Mesenchymal stem cell (in vitro differentiated cells and primary cell): ENCODE results near the gene NRDE2. TPM values are rescaled to one million over a fixed set of nuclear protein-coding genes. Genes with fewer than 3 reads are reported as not detected.

ENCODE experiments used
- DNase-seq: peaks from one replicate; pipeline ENCODE4 v3.0.0-alpha.2; 2013
- H2AFZ ChIP-seq: one replicate; pipeline ENCODE4 v1.6.1; 2013; ENCODE audit warnings: low read depth, mild to moderate bottlenecking, control low read depth, inconsistent platforms, low read length, moderate library complexity
- H2AK5ac ChIP-seq: 2 replicates; pipeline ENCODE4 v1.6.1; 2013; ENCODE audit warnings: low read length, moderate library complexity, mild to moderate bottlenecking, inconsistent platforms; ENCODE audit not compliant: severe bottlenecking
- H2BK120ac ChIP-seq: one replicate; pipeline ENCODE4 v1.6.1; 2013; ENCODE audit warnings: low read depth, mild to moderate bottlenecking, inconsistent platforms, low read length, moderate library complexity
- H2BK12ac ChIP-seq, 2 experiments: one replicate each; pipeline ENCODE4 v1.6.1; 2013; ENCODE audit warnings: inconsistent platforms in 2 of 2, low read length in 2 of 2, mild to moderate bottlenecking in 2 of 2, moderate library complexity in 2 of 2, control low read depth in 1 of 2
- H2BK15ac ChIP-seq: one replicate; pipeline ENCODE4 v1.6.1; 2013; ENCODE audit warnings: mild to moderate bottlenecking, low read depth, inconsistent platforms; ENCODE audit not compliant: poor library complexity, severe bottlenecking
- H2BK5ac ChIP-seq: 2 replicates; pipeline ENCODE4 v1.6.1; 2013; ENCODE audit warnings: low read depth, mild to moderate bottlenecking, low read length, control low read depth, inconsistent platforms; ENCODE audit not compliant: poor library complexity, severe bottlenecking
- H3K14ac ChIP-seq, 2 experiments: one replicate each; pipeline ENCODE4 v1.6.1; 2013; ENCODE audit warnings: inconsistent platforms in 2 of 2, low read length in 2 of 2, control low read depth in 1 of 2, mild to moderate bottlenecking in 1 of 2, moderate library complexity in 1 of 2
- H3K18ac ChIP-seq, 2 experiments: one replicate each; pipeline ENCODE4 v1.6.1; 2013; ENCODE audit warnings: inconsistent platforms in 2 of 2, low read length in 2 of 2, control low read depth in 1 of 2, low read depth in 1 of 2, mild to moderate bottlenecking in 1 of 2
- H3K23ac ChIP-seq, 2 experiments: one replicate each; pipeline ENCODE4 v1.6.1; 2013; ENCODE audit warnings: inconsistent platforms in 2 of 2, low read length in 2 of 2, mild to moderate bottlenecking in 2 of 2, moderate library complexity in 2 of 2, control low read depth in 1 of 2
- H3K27ac ChIP-seq: 2 replicates; pipeline ENCODE4 v1.5.1; 2013; ENCODE audit warnings: mild to moderate bottlenecking, moderate library complexity, low read length, control low read depth, inconsistent platforms; ENCODE audit not compliant: poor library complexity, severe bottlenecking
- H3K27me3 ChIP-seq, 2 experiments: 2 replicates each; pipeline versions ENCODE4 v1.6.1 to v1.7.0; 2013; ENCODE audit warnings: low read length in 2 of 2, mild to moderate bottlenecking in 2 of 2, moderate library complexity in 2 of 2, control low read depth in 1 of 2, inconsistent platforms in 1 of 2; ENCODE audit not compliant: control insufficient read depth in 1 of 2, insufficient read depth in 1 of 2
- H3K36me3 ChIP-seq, 2 experiments: 2 replicates each; pipeline versions ENCODE4 v1.6.1 to v1.7.0; 2013; ENCODE audit warnings: low read length in 2 of 2, control low read depth in 1 of 2, inconsistent platforms in 1 of 2, low read depth in 1 of 2, mild to moderate bottlenecking in 1 of 2; ENCODE audit not compliant: insufficient read depth in 2 of 2, control insufficient read depth in 1 of 2
- H3K4ac ChIP-seq, 2 experiments: one replicate each; pipeline ENCODE4 v1.6.1; 2013; ENCODE audit warnings: inconsistent platforms in 2 of 2, low read length in 2 of 2, mild to moderate bottlenecking in 2 of 2, moderate library complexity in 2 of 2, control low read depth in 1 of 2, low read depth in 1 of 2
- H3K4me1 ChIP-seq: 2 replicates; pipeline ENCODE4 v1.6.1; 2013; ENCODE audit warnings: low read depth, low read length, control low read depth; ENCODE audit not compliant: control insufficient read depth, insufficient read depth
- H3K4me2 ChIP-seq: 2 replicates; pipeline ENCODE4 v1.6.1; 2013; ENCODE audit warnings: low read length, mild to moderate bottlenecking, inconsistent platforms; ENCODE audit not compliant: poor library complexity, severe bottlenecking
- H3K4me3 ChIP-seq, 2 experiments: 2 replicates each; pipeline versions ENCODE4 v1.5.1 to v1.7.0; 2013; ENCODE audit warnings: low read length in 2 of 2, mild to moderate bottlenecking in 2 of 2, control low read depth in 1 of 2, low read depth in 1 of 2; ENCODE audit not compliant: insufficient read depth in 1 of 2
- H3K79me1 ChIP-seq: replicated peaks from 2 replicates; pipeline ENCODE4 v1.6.1; 2013; ENCODE audit warnings: mild to moderate bottlenecking, control low read depth, low read length, inconsistent platforms; ENCODE audit not compliant: poor library complexity, severe bottlenecking
- H3K9ac ChIP-seq: 2 replicates; pipeline ENCODE4 v1.7.0; 2013; ENCODE audit warnings: mild to moderate bottlenecking, low read length, moderate library complexity
- H3K9me3 ChIP-seq: 2 replicates; pipeline ENCODE4 v1.7.0; 2013; ENCODE audit warnings: mild to moderate bottlenecking, low read length; ENCODE audit not compliant: control insufficient read depth
- H4K8ac ChIP-seq: one replicate; pipeline ENCODE4 v1.6.1; 2013; ENCODE audit warnings: inconsistent platforms, mild to moderate bottlenecking, low read length, moderate library complexity
- H4K91ac ChIP-seq: one replicate; pipeline ENCODE4 v1.6.1; 2013; ENCODE audit warnings: mild to moderate bottlenecking, low read length, inconsistent platforms
- WGBS: methylation state at CpG from one replicate; pipeline ENCODE4 v1.1.7; 2013; ENCODE audit warnings: mixed read lengths; 5-methylcytosine and 5-hydroxymethylcytosine counted together
- polyA plus RNA-seq, 2 experiments: library from polyadenylated mRNA; stranded (reverse); fragments of 200-250 nt; gene quantifications; one replicate each; pipeline ENCODE4 v1.2.3, GENCODE V29; 2013

Gene NRDE2
- polyA plus RNA-seq (2013, experiment 1 of 2), result 4.8 TPM
- polyA plus RNA-seq (2013, experiment 2 of 2), result 4.4 TPM

DNA sequence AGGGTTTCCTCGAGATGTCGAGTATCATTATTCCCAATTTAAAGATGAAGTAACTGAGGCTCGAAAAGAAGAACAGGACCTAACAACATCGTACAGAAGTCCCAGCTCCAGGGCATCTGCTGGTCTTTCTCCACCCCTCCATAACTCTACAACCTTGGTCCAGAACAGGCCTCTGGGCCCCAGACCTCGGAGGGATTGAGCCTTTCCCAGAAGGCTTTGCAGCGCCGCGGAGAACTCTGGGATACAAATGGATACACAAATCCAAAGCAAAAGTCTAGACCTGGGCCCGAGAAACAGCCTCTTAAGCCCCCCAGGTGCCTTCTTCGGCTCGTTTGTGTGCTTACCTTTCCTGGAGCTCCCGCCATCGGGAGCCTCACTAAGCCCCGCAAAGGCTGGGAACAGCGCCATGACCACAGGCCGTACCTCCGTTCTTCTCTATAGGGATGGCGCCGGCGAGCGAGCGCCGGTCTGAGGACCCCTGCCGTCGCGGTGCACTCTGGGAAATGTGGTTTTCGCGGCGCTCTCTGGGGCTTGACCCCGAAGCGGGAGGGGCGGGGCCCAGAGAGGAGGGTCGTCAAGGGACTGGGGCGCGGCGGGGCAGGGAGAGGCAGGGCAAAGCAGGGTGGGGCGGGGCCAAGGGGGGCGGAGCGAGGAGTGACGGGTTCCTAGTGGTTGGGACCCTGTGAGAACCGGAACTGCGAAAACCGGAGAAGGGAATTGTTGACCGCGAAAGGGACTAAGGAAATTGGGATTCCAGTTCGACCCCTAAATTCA, at the start of gene NRDE2:
TSS of gene NRDE2 (minus strand) at position 445 of the 774 bp plus-strand sequence. CDS start at position 408, 37 bp downstream.
- peak within 1 kb of the TSS; percentile 62 to 68 for H3K4ac ChIP-seq
- H2BK120ac ChIP-seq, result peak within 1 kb of the TSS; percentile 39
- no peaks in the 10 kb centered on the region for H3K9me3 ChIP-seq
- H3K9ac ChIP-seq, result peak within 1 kb of the TSS; percentile 98
- H3K36me3 ChIP-seq, result no peaks in the 10 kb centered on the region
- peaks cover 3% of the 10 kb centered on the region for H3K4me1 ChIP-seq
- 8% methylated on average over 42 of the region's 46 CpGs for WGBS
- peak within 1 kb of the TSS; percentile 71 to 80 for H3K18ac ChIP-seq
- peak within 1 kb of the TSS; percentile 81 for H3K4me2 ChIP-seq
- peak within 1 kb of the TSS; percentile 54 to 85 for H3K4me3 ChIP-seq
- peak within 1 kb of the TSS; percentile 66 for H3K27ac ChIP-seq
- H3K23ac ChIP-seq, result no peak within 1 kb of the TSS
- peak within 1 kb of the TSS; percentile 1 for H2BK5ac ChIP-seq
- H3K14ac ChIP-seq, result peak within 1 kb of the TSS in 1 of 2 experiments; percentile 25
- H2BK15ac ChIP-seq, result peak within 1 kb of the TSS; percentile 6
- DNase-seq, result peak; percentile 96
- H3K79me1 ChIP-seq, result peaks cover 9% of the 10 kb centered on the region
- H3K27me3 ChIP-seq, result peaks cover 12 to 16% of the 10 kb centered on the region in 2 experiments
- H4K8ac ChIP-seq, result peak within 1 kb of the TSS; percentile 74
- H4K91ac ChIP-seq, result peak within 1 kb of the TSS; percentile 65
- peak within 1 kb of the TSS; percentile 73 for H2AK5ac ChIP-seq
- peak within 1 kb of the TSS; percentile 79 for H2AFZ ChIP-seq
- H2BK12ac ChIP-seq, result no peak within 1 kb of the TSS

DNA sequence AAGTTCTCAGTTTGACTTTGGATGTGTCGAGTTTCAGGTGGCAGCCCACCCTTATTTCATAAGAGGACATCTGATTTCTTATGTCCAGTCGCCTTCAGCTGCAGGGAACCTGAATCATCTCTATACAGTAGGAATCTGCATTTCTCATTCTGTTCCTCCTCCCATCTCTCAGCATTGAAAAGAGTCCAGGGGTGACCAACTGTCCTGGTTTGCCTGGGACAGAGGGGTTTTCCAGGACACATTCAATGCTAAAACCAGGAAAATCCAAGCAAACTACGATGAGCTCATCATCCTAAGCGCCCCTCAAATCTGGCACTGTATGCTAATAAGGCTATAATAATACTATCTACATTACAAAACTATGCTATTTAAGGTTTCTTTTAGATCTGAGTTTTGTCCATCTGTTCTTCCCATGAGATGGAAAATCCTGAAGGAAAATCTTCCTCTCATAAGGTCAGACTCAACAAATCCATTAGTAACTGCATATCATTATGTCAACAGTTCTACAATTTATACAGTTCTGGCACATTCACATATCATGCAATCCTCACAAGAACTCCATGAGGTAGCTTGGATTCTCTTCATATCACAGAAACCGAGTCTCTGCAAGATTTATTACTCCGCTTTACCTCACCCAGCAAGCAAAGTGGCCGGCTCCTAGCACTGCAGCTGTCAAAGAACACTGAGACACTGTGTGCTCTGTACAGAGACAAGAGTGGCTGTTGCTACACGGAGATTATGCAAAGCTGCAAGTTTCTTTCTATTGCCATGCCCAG, 49.5 kb upstream of the NRDE2 start:
- H3K4me2 ChIP-seq, result no peak overlapping the region
- H3K4me1 ChIP-seq, result peaks cover 7% of the 10 kb centered on the region
- no peak overlapping the region for H2AFZ ChIP-seq
- peak overlapping the region; percentile 12 for H4K8ac ChIP-seq
- H2BK12ac ChIP-seq, result no peak overlapping the region
- no peak overlapping the region for H3K18ac ChIP-seq
- H2BK120ac ChIP-seq, result no peak overlapping the region
- H3K14ac ChIP-seq, result no peak overlapping the region
- H2BK15ac ChIP-seq, result no peak overlapping the region
- H3K36me3 ChIP-seq, result no peaks in the 10 kb centered on the region
- peak overlapping the region in 1 of 2 experiments; percentile 85 for H3K4me3 ChIP-seq
- H3K79me1 ChIP-seq, result peaks cover 4% of the 10 kb centered on the region
- H4K91ac ChIP-seq, result no peak overlapping the region
- H2AK5ac ChIP-seq, result no peak overlapping the region
- H3K9ac ChIP-seq, result peak overlapping the region; percentile 100
- H3K23ac ChIP-seq, result no peak overlapping the region
- no peaks in the 10 kb centered on the region for H3K9me3 ChIP-seq
- peak; percentile 51 for DNase-seq
- no peaks in the 10 kb centered on the region for H3K27me3 ChIP-seq
- no peak overlapping the region for H3K27ac ChIP-seq
- no peak overlapping the region for H3K4ac ChIP-seq
- 63% methylated on average over 6 of the region's 8 CpGs for WGBS
- H2BK5ac ChIP-seq, result no peak overlapping the region

- H2BK5ac ChIP-seq, result no peak overlapping the region
- H3K4ac ChIP-seq, result no peak overlapping the region
- H3K18ac ChIP-seq, result no peak overlapping the region
- no peak overlapping the region for H2AK5ac ChIP-seq
- H3K4me1 ChIP-seq, result peaks cover 6% of the 10 kb centered on the region
- H2BK15ac ChIP-seq, result no peak overlapping the region
- no peak overlapping the region for H3K14ac ChIP-seq
- H4K91ac ChIP-seq, result no peak overlapping the region
- H3K36me3 ChIP-seq, result no peaks in the 10 kb centered on the region
- H2AFZ ChIP-seq, result no peak overlapping the region
- no peak overlapping the region for H2BK12ac ChIP-seq
- H3K4me3 ChIP-seq, result no peak overlapping the region
- WGBS, result no CpG with 5 or more reads among the region's 2 CpGs
- no peak overlapping the region for H3K9ac ChIP-seq
- no peaks in the 10 kb centered on the region for H3K27me3 ChIP-seq
- no peak overlapping the region for H3K23ac ChIP-seq
- no peak overlapping the region for H3K4me2 ChIP-seq
- H3K79me1 ChIP-seq, result peaks cover 4% of the 10 kb centered on the region
- H3K9me3 ChIP-seq, result no peaks in the 10 kb centered on the region
- no peak overlapping the region for H2BK120ac ChIP-seq
- H4K8ac ChIP-seq, result no peak overlapping the region
- no peak overlapping the region for H3K27ac ChIP-seq
- DNase-seq, result no peak
These were observed 47.4 kb upstream of the NRDE2 start for GRCh38 chr14:90379106-90379505.

DNA sequence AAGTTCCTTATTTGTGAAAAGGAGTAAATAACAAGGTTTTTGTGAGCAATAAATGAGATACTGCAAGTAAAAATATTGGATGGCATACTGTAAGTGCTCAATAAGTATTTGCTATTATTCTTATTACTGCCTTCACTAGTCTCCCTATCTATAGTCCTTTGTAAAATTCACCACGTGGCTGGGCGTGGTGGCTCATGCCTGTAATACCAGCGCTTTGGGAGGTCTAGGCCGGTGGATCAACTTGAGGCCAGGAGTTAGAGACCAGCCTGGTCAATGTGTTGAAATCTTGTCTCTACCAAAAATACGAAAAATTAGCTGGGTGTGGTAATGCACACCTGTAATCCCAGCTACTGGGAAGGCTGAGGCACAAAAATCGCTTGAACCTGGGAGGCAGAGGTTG, 46.5 kb upstream of the NRDE2 start:
- Histone ChIP-seq H3K14ac (no peak overlapping the region), H2BK12ac (no peak overlapping the region), H3K27me3 (no peaks in the 10 kb centered on the region), H2BK15ac (no peak overlapping the region), H3K36me3 (no peaks in the 10 kb centered on the region), H4K91ac (no peak overlapping the region), H3K4ac (no peak overlapping the region), H3K9me3 (no peaks in the 10 kb centered on the region), H2AFZ (no peak overlapping the region), H3K9ac (no peak overlapping the region), H4K8ac (no peak overlapping the region), H2AK5ac (no peak overlapping the region), H3K4me2 (no peak overlapping the region), H2BK5ac (no peak overlapping the region), H3K79me1 (peaks cover 4% of the 10 kb centered on the region), H3K27ac (no peak overlapping the region), H3K4me3 (no peak overlapping the region), H2BK120ac (no peak overlapping the region), H3K4me1 (peaks cover 3% of the 10 kb centered on the region), H3K18ac (no peak overlapping the region), H3K23ac (no peak overlapping the region)
- DNase-seq, result no peak
- WGBS, result 74% methylated on average over 6 of the region's 6 CpGs
